Spinal cord (tissue), 10 donors: ENCODE results near the gene LMAN1. TPM values are rescaled to one million over a fixed set of nuclear protein-coding genes. Genes with fewer than 3 reads are reported as not detected.

ENCODE experiments used
- DNase-seq, 6 donors: peaks; one replicate each; pipeline versions ENCODE4 v3.0.0 to v3.0.0-alpha.2; 2013 to 2015; ENCODE audit warnings: low spot score in 6 of 6, low read depth in 4 of 6
- H3K27ac ChIP-seq: one replicate; pipeline ENCODE4 v1.5.1; 2013; ENCODE audit warnings: low read depth, low read length, control low read depth
- H3K27me3 ChIP-seq: one replicate; pipeline ENCODE4 v1.6.1; 2013; ENCODE audit warnings: low read length; ENCODE audit not compliant: control insufficient read depth, insufficient read depth
- H3K36me3 ChIP-seq: one replicate; pipeline ENCODE4 v1.6.1; 2013; ENCODE audit warnings: low read length; ENCODE audit not compliant: control insufficient read depth, insufficient read depth
- H3K4me1 ChIP-seq: one replicate; pipeline ENCODE4 v1.6.1; 2013; ENCODE audit warnings: low read length; ENCODE audit not compliant: control insufficient read depth, insufficient read depth
- H3K4me3 ChIP-seq: one replicate; pipeline ENCODE4 v1.5.1; 2013; ENCODE audit warnings: low read depth, low read length, control low read depth
- H3K9me3 ChIP-seq: one replicate; pipeline ENCODE4 v1.6.1; 2013; ENCODE audit warnings: low read length; ENCODE audit not compliant: control insufficient read depth, insufficient read depth
- WGBS: methylation state at CpG from one replicate; pipeline ENCODE4 v1.1.5; 2013; ENCODE audit warnings: missing lambda C conversion rate; ENCODE audit not compliant: insufficient coverage; 5-methylcytosine and 5-hydroxymethylcytosine counted together
- polyA plus RNA-seq, 2 donors: library from polyadenylated mRNA; unstranded; fragments of 120-200 nt; gene quantifications; one replicate each; pipeline ENCODE4 v1.2.1, GENCODE V29; 2013; ENCODE audit not compliant: insufficient read length in 2 of 2
- total RNA-seq, 2 donors: library from RNA; depleted of rRNA in 1 of 2; stranded (reverse); fragments of 120-200 nt in 1 of 2; fragments of >200 nt in 1 of 2; gene quantifications; one replicate each; pipeline versions ENCODE4 v1.2.3 to v1.2.4, GENCODE V29; 2013 to 2014
- donor health status: healthy.

Gene LMAN1
- total and polyA plus RNA-seq, 4 donors: 32.1 to 87.5 (median 49.7) TPM

DNA sequence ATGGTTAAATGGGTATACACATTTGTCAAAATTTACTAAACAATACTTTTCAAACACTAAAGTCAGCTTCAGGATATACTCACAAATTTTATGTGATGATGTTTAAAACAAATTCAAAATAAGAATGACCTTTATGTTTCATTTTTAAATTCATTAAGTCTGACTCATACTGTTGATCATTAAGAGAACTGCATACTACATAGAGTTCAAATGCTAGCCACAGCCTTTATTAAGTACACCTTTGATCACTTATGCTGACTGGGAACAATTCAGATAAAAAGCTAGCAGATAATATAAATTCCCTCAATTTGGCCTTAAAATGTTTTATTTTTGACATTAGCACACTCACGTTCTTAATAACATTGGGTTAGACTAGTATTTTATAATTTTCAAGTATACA lies 14.1 kb downstream of the LMAN1 start:
- Histone ChIP-seq H3K36me3 (peaks cover 14% of the 10 kb centered on the region), H3K27ac (no peak overlapping the region), H3K4me1 (no peaks in the 10 kb centered on the region), H3K27me3 (no peaks in the 10 kb centered on the region), H3K4me3 (no peak overlapping the region), H3K9me3 (no peaks in the 10 kb centered on the region)
- WGBS: no CpG with 5 or more reads among the region's 1 CpG
- no peak for DNase-seq

DNA sequence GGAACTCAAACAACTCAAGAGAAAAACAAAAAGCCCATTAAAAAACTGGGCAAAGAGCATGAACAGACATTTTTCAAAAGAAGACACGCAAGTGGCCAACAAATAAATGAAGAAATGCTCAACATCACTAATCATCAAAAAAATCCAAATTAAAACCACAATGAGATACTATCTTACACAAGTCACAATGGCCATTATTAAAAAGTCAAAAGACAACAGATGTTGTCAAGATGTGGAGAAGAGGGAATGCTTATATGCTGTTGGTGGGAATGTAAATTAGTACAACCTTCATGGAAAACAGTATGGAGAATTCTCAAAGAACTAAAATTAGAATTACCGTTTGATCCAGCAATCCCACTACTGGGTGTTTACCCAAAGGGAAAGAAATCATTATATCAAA lies 15.1 kb downstream of the LMAN1 start:
- peaks cover 21% of the 10 kb centered on the region for H3K36me3 ChIP-seq
- DNase-seq: no peak
- no peak overlapping the region for H3K4me3 ChIP-seq
- H3K4me1 ChIP-seq: no peaks in the 10 kb centered on the region
- no CpG with 5 or more reads among the region's 2 CpGs for WGBS
- no peaks in the 10 kb centered on the region for H3K9me3 ChIP-seq
- H3K27me3 ChIP-seq: no peaks in the 10 kb centered on the region
- H3K27ac ChIP-seq: no peak overlapping the region

DNA sequence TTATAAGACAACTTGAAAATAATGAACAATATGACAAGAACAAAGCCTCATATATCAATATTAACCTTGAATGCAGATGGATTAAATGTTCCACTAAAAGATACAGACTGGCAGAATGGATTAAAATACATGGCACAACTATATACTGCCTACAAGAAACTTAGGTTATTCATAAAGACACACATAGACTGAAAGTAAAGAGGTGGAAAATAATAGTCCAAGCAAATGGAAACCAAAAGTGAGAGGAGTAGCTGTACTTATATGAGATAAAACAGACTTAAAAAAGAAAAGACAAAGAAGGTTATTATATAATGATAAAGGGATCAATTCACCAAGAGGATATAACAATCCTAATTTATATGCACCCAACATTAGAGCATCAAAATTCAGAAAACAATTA lies 18.2 kb downstream of the LMAN1 start:
- Histone ChIP-seq H3K9me3 (no peaks in the 10 kb centered on the region), H3K4me3 (no peak overlapping the region), H3K27me3 (no peaks in the 10 kb centered on the region), H3K36me3 (peaks cover 12% of the 10 kb centered on the region), H3K27ac (no peak overlapping the region), H3K4me1 (no peaks in the 10 kb centered on the region)
- no peak for DNase-seq

DNA sequence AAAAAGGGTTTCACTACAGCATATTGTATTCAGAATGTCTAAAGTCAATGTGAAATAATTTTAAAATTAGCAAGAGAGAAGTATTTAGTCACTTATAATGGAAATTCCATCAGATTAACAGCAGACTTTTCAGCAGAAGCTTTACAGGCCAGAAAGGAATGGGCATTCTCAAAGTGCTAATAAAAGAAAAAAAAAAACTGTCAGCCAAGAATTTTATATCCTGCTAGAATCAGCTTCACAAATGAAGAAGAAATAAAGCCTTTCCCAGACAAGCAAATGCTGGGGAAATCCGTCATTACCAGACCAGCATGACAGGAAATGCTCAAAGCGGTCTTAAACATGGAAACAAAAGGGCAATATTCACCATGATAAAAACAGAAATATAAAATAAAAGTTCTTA lies 18.8 kb downstream of the LMAN1 start:
- Histone ChIP-seq H3K4me1 (no peaks in the 10 kb centered on the region), H3K4me3 (no peak overlapping the region), H3K27me3 (no peaks in the 10 kb centered on the region), H3K36me3 (peaks cover 9% of the 10 kb centered on the region), H3K9me3 (no peaks in the 10 kb centered on the region), H3K27ac (no peak overlapping the region)
- no CpG with 5 or more reads among the region's 2 CpGs for WGBS
- DNase-seq: no peak

DNA sequence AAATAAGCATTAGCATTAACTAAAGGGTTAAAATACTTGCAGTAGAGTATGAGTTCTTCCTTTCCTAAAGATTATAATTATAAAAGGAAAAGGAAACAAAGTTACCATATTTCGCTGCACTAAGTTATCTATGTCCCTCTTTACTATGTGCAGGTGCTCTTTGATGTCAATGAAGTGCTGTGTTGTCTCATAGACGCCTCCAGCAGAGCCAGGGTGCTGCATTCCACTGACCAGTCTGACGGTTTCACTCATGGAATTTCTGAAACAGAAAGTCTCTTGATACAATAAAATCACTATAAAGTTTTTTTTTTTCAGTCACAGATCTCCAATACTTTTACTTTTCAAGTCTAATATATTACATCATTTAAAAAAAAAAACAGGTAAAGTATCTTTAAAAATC lies 26.1 kb downstream of the LMAN1 start:
- H3K4me3 ChIP-seq: no peak overlapping the region
- no peaks in the 10 kb centered on the region for H3K9me3 ChIP-seq
- no peaks in the 10 kb centered on the region for H3K36me3 ChIP-seq
- WGBS: no CpG with 5 or more reads among the region's 3 CpGs
- no peak for DNase-seq
- no peak overlapping the region for H3K27ac ChIP-seq
- no peaks in the 10 kb centered on the region for H3K27me3 ChIP-seq
- H3K4me1 ChIP-seq: no peaks in the 10 kb centered on the region

DNA sequence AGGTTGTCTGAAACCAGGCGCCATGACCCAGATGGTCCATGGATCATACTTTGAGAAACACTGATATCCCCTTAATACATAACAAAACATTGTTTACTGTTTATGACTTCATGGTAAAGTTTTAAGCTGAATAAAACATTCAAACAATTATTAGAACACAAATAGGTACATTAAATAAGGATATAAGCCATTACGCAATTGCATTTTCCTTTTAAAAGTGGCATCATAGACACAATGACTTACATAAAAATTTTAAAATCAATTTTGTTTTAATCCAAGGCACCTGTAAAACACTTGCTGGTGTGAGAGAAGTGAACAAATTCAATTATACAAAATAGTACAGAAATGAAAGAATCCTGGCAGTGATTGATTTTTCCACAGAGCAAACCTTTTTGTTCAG lies 30.4 kb downstream of the LMAN1 start:
- no CpG with 5 or more reads among the region's 2 CpGs for WGBS
- no peaks in the 10 kb centered on the region for H3K9me3 ChIP-seq
- no peak overlapping the region for H3K4me3 ChIP-seq
- no peak overlapping the region for H3K27ac ChIP-seq
- peaks cover 8% of the 10 kb centered on the region for H3K4me1 ChIP-seq
- no peaks in the 10 kb centered on the region for H3K36me3 ChIP-seq
- no peaks in the 10 kb centered on the region for H3K27me3 ChIP-seq
- no peak for DNase-seq

DNA sequence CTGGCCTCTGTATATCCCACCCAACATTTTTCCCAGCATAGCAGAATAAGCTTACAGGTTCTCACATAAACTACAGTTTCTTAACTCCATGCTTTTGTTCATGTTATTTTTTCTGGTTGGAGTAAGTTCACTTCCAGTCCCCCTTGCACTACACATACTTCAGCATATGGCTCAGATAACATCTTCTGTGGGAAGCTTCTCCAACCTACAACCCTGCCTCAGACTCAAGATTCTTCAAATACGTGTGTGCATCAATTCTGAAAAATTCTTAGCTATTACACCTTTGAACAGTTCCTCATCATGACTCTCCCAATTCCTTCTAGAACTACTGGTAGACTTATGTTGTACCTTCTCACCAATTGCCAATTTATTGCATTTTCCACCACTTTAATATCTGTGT lies 33.1 kb downstream of the LMAN1 start:
- Histone ChIP-seq H3K27me3 (no peaks in the 10 kb centered on the region), H3K27ac (no peak overlapping the region), H3K4me1 (peaks cover 8% of the 10 kb centered on the region), H3K4me3 (no peak overlapping the region), H3K36me3 (no peaks in the 10 kb centered on the region), H3K9me3 (no peaks in the 10 kb centered on the region)
- WGBS: 100% methylated on average over 1 of the region's 1 CpG
- no peak for DNase-seq

DNA sequence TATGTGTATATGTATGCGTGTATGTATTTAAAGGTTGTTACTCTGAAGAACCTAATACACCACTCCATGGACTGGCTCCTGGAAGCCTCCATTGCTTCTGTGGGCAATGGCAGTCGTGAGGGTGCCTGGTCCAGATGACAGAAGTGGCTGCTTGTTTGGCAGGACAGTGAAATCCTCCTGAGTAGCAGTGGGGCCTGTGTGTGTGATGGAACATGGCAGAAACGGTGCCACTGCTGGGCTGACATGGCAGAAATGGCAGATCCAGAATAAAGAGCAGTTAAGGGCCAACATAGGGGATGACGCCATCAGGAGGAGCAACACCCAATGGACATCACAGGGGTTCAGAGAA lies 34.5 kb downstream of the LMAN1 start:
- Histone ChIP-seq H3K4me3 (no peak overlapping the region), H3K36me3 (no peaks in the 10 kb centered on the region), H3K27me3 (no peaks in the 10 kb centered on the region), H3K4me1 (peaks cover 8% of the 10 kb centered on the region), H3K27ac (no peak overlapping the region), H3K9me3 (no peaks in the 10 kb centered on the region)
- 91% methylated on average over 3 of the region's 4 CpGs for WGBS
- no peak for DNase-seq

DNA sequence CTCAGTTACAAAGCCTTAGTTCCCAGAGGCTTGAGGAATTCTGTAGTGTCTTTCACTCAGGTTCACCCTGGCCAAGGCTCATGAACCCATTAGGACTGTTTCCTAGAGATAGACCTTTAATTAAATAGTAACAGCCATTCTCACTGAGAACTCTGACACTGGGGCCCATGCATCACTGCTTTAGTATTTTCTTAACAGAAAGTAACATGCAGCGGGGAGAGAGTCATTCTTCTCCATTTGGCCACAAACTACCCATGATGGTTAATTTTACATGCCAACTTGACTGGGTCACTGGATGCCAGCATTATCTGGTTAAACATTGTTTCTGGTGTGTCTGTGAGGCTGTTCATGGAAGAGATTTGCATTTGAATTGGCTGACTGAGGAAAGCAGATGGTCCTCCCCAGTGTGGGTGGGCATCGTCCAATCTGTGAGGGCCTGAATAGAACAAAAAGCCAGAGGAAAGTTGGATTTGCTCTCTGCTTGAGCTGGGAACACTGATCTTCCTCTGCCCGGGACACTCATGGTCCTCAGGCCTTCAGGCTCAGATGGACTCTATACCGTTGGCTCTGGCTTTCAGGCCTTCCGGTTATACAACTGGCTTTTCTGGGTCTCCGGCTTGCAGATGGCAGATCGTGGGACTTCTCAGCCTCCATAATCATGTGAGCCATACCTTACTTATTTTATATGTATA lies 35.0 kb downstream of the LMAN1 start:
- Histone ChIP-seq H3K9me3 (no peaks in the 10 kb centered on the region), H3K27me3 (no peaks in the 10 kb centered on the region), H3K4me3 (no peak overlapping the region), H3K27ac (no peak overlapping the region), H3K36me3 (no peaks in the 10 kb centered on the region), H3K4me1 (peaks cover 8% of the 10 kb centered on the region)
- DNase-seq: peak in 2 of 6 donors; percentile 62 to 73
- 59% methylated on average over 3 of the region's 7 CpGs for WGBS

DNA sequence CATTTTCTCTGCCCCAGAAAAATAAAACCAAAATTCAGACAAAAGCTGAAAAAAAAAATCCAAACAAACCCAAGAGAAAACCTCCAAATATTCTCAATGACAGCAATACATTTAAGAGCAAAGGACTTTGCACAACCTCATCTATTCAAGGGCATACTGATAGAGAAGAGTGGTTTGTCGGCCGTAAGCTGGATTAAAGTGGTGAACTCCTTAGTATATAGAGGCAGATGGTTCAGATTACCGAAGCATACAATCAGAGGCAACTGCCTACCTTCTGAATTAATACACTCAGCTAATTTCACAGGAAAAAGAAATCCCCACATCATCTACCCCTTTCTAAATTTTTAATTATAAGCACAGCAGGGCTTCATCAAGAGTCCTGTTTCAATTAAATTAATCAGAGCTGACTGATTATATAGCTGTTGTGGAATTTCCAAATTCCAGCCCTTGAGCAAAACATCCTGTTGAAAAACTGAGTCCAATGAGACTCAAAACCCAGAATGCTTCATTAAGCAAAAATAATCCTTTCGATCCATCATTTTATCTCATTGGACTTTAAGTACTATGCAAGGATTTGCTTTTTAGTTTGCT lies 40.5 kb downstream of the LMAN1 start, which contains the start of gene CPLX4:
TSS of gene CPLX4 (minus strand) at position 190 of the 591 bp plus-strand sequence. CDS start at position 3, 187 bp downstream.
- Histone ChIP-seq H3K4me1 (no peaks in the 10 kb centered on the region), H3K27ac (no peak within 1 kb of the TSS), H3K27me3 (no peaks in the 10 kb centered on the region), H3K9me3 (no peaks in the 10 kb centered on the region), H3K36me3 (no peaks in the 10 kb centered on the region), H3K4me3 (no peak within 1 kb of the TSS)
- no CpG with 5 or more reads among the region's 4 CpGs for WGBS
- DNase-seq: peak in 1 of 6 donors; percentile 84
